ENCODE results near the gene PSIP1. TPM values are rescaled to one million over a fixed set of nuclear protein-coding genes. Genes with fewer than 3 reads are reported as not detected.

Gene PSIP1
- total RNA-seq, 1 experiment from 2014 or later: 57.8 TPM

DNA sequence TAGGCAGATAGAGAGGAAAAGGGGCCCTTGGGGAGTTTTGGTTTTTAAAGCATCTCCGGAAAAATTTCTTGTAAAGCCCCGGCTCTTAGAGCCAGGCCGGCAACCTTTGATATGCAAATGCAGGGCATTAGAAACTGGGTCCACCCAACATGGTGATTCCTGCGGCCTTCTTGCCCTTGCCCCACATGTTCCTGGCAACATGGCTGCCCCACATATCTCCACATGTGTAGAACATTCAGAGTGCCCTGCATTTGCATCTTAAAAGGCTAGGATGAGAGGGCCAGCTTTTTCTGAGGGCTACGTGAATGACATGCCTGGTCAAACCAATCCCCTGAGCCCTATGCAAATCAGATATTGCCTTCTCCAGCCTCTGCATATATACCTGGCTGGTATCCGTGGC, 93.1 kb downstream of the PSIP1 start:
- Mint-ChIP-seq H3K36me3 (ENCODE audit: insufficient read depth, unreplicated experiment) (peaks cover 5% of the 10 kb centered on the region), H3K4me3 (ENCODE audit: unreplicated experiment) (no peak overlapping the region), H3K27ac (ENCODE audit: low read depth, unreplicated experiment) (no peak overlapping the region), H3K4me1 (ENCODE audit: insufficient read depth, unreplicated experiment) (no peaks in the 10 kb centered on the region), H3K9me3 (ENCODE audit: unreplicated experiment) (peaks cover under 1% of the 10 kb centered on the region), H3K27me3 (ENCODE audit: insufficient read depth, unreplicated experiment) (no peaks in the 10 kb centered on the region)
- DNase-seq (ENCODE audit: unreplicated experiment): no peak
- CTCF ChIA-PET: interaction anchor here (0.6 to 3.4 kb wide), 8 partner anchors 9 to 213 kb away, joined by 3 to 70 read pairs (median 5); partner anchors contain the start of gene TTC39B
- intact Hi-C loops (cut with micrococcal nuclease): loop anchor here (1.0 to 2.0 kb wide), 4 partner anchors 140 to 313 kb away; no protein-coding TSS in a partner anchor
- no TSS peak for BruUV-seq (replicated peaks)
- TF ChIP-seq, protein P1, sequence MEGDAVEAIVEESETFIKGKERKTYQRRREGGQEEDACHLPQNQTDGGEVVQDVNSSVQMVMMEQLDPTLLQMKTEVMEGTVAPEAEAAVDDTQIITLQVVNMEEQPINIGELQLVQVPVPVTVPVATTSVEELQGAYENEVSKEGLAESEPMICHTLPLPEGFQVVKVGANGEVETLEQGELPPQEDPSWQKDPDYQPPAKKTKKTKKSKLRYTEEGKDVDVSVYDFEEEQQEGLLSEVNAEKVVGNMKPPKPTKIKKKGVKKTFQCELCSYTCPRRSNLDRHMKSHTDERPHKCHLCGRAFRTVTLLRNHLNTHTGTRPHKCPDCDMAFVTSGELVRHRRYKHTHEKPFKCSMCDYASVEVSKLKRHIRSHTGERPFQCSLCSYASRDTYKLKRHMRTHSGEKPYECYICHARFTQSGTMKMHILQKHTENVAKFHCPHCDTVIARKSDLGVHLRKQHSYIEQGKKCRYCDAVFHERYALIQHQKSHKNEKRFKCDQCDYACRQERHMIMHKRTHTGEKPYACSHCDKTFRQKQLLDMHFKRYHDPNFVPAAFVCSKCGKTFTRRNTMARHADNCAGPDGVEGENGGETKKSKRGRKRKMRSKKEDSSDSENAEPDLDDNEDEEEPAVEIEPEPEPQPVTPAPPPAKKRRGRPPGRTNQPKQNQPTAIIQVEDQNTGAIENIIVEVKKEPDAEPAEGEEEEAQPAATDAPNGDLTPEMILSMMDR (IDR thresholded peaks at IDR 0.05; ENCODE audit: unreplicated experiment): no peak
- POLR2A ChIA-PET: no interaction called here

DNA sequence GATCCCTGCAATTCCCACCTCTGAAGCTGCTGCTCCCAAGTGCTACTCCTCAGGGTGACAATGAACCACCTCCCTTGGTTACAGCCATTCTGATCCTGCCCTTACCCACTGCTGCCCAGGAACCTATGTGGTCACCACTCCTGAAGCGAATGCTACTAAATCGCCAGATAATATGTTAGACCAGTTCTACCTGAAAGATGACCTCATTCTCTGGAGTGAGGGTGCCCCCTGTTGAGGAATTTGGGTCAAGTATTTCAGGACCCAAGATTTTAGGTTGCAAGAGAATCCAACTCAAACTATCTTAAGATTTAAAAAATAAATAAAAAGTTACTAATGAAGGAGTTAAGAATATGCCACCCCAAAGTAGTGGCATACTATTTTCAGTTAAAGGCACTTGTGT, 93.9 kb downstream of the PSIP1 start:
- TF ChIP-seq, protein P1 (IDR thresholded peaks at IDR 0.05; ENCODE audit: unreplicated experiment): peak; percentile 56
- no peaks in the 10 kb centered on the region for H3K4me1 Mint-ChIP-seq (ENCODE audit: insufficient read depth, unreplicated experiment)
- ChIA-PET POLR2A (no interaction called here), CTCF (interaction anchor here (0.6 to 3.6 kb wide), 31 partner anchors 9 to 312 kb away, joined by 3 to 70 read pairs (median 4); no protein-coding TSS in a partner anchor)
- no peaks in the 10 kb centered on the region for H3K27me3 Mint-ChIP-seq (ENCODE audit: insufficient read depth, unreplicated experiment)
- intact Hi-C loops (cut with micrococcal nuclease): loop anchor here (1.0 to 2.0 kb wide), 4 partner anchors 140 to 313 kb away; no protein-coding TSS in a partner anchor
- no peak overlapping the region for H3K4me3 Mint-ChIP-seq (ENCODE audit: unreplicated experiment)
- DNase-seq (ENCODE audit: unreplicated experiment): peak; percentile 61
- peaks cover 7% of the 10 kb centered on the region for H3K9me3 Mint-ChIP-seq (ENCODE audit: unreplicated experiment)
- H3K36me3 Mint-ChIP-seq (ENCODE audit: insufficient read depth, unreplicated experiment): peaks cover 5% of the 10 kb centered on the region
- no TSS peak for BruUV-seq (replicated peaks)
- no peak overlapping the region for H3K27ac Mint-ChIP-seq (ENCODE audit: low read depth, unreplicated experiment)

Other genes starting within 250 kb of the PSIP1 start
- 22.8 and 23.3 TPM in 2 replicates for gene TTC39B, start 203.8 kb downstream of the PSIP1 start, total RNA-seq (2022)
- gene SNAPC3, start 88.1 kb downstream of the PSIP1 start, total RNA-seq (2022): 20.7 and 21.9 TPM in 2 replicates
- gene CCDC171, start 42.1 kb upstream of the PSIP1 start, total RNA-seq (2022): 1.7 and 1.8 TPM in 2 replicates